ENCODE results near the gene SURF1. TPM values are rescaled to one million over a fixed set of nuclear protein-coding genes. Genes with fewer than 3 reads are reported as not detected.

The SURF1 gene
- total RNA-seq, 1 experiment from 2014 or later, result 71.7 TPM

DNA sequence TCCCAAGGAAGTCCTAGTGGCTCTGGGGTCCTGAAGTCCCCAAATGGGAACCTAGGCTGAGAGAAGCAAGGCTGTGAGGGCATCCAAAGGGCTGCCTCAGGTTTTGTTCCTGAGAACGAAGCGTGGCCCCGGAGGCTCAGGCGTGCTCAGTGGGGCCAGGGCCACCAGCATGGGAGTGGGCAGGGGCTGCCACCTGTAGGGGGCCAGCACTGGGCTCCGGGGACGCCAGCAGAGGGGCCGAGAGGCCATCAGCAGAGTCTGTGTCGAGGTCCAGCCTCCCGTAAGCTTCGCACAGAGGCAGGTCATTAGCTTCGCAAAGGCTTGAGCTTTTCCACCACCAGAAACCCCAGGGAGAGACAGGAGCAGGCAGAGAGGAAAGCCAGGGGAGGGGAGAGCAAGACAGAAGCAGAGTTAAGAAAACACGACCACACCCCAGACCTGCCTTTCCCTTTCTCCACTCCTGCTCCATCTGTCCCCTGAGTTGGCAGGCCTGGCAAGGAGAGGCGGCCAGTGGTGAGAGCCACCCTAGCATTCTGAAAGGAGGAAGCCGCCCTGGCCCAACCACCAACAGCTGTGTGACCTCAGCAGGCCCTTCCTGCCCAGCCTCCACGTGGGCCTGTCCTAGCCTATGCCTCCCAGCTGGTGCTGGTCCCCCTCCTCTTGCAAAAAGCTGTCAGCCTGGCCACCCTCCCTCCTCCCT is 14.8 kb downstream of the SURF1 start:
- RAD21 ChIA-PET (ENCODE audit: low non-redundant PET in 1 of 2, low total read pairs in 2 of 2, uncharacterized antibody in 2 of 2, unreplicated experiment in 2 of 2), result no interaction called here
- POLR2A ChIA-PET, result interaction anchor here (1.0 kb wide), 1 partner anchor 15 kb away, joined by 4 read pairs; the partner anchor contains the start of genes SURF1 and SURF2
- H3K9me3 ChIP-seq (ENCODE audit: control insufficient read depth in 1 of 2, insufficient read depth in 1 of 2, low read depth in 1 of 2, low read length in 2 of 2), result no peaks in the 10 kb centered on the region
- no peaks in the 10 kb centered on the region for H3K9me2 ChIP-seq (ENCODE audit: insufficient read depth)
- H4K20me1 ChIP-seq (ENCODE audit: insufficient read depth), result no peaks in the 10 kb centered on the region
- no peak overlapping the region for H3K27ac ChIP-seq (ENCODE audit: low read depth, low read length)
- CTCF ChIA-PET, result interaction anchor here (0.7 to 0.8 kb wide), 2 partner anchors 10 to 12 kb away, joined by 3 read pairs; no protein-coding TSS in a partner anchor
- BruUV-seq (replicated peaks), result no TSS peak
- intact Hi-C loops (cut with micrococcal nuclease), result no loop called here
- no peak overlapping the region for H3K4me2 ChIP-seq (ENCODE audit: low read length)
- no peak overlapping the region for H2AFZ ChIP-seq (ENCODE audit: low read depth, low read length, poor library complexity, severe bottlenecking)
- H3K27me3 ChIP-seq (ENCODE audit: insufficient read depth, low read length), result no peaks in the 10 kb centered on the region
- no peak overlapping the region for H3K9ac ChIP-seq (ENCODE audit: low read length)
- no peak overlapping the region for H3K4me3 ChIP-seq (replicated peaks in 1 of 2; ENCODE audit: low read depth in 1 of 2, low read length in 2 of 2)
- peaks cover 7 to 12% of the 10 kb centered on the region in 2 experiments for H3K4me1 ChIP-seq (ENCODE audit: control insufficient read depth in 1 of 2, insufficient read depth in 2 of 2, low read length in 2 of 2)
- TF ChIP-seq SRF (IDR thresholded peaks at IDR 0.05; ENCODE audit: low read depth) (no peak), EZH2 (IDR thresholded peaks at IDR 0.05) (no peak), SP1 (IDR thresholded peaks at IDR 0.05; ENCODE audit: low read depth) (no peak), EZH2phosphoT487 (IDR thresholded peaks at IDR 0.05; ENCODE audit: borderline replicate concordance) (no peak)
- TF ChIP-seq, protein P1, sequence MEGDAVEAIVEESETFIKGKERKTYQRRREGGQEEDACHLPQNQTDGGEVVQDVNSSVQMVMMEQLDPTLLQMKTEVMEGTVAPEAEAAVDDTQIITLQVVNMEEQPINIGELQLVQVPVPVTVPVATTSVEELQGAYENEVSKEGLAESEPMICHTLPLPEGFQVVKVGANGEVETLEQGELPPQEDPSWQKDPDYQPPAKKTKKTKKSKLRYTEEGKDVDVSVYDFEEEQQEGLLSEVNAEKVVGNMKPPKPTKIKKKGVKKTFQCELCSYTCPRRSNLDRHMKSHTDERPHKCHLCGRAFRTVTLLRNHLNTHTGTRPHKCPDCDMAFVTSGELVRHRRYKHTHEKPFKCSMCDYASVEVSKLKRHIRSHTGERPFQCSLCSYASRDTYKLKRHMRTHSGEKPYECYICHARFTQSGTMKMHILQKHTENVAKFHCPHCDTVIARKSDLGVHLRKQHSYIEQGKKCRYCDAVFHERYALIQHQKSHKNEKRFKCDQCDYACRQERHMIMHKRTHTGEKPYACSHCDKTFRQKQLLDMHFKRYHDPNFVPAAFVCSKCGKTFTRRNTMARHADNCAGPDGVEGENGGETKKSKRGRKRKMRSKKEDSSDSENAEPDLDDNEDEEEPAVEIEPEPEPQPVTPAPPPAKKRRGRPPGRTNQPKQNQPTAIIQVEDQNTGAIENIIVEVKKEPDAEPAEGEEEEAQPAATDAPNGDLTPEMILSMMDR (IDR thresholded peaks at IDR 0.05 in 2 of 3, conservative IDR thresholded peaks at IDR 0.05 in 1 of 3; ENCODE audit: borderline replicate concordance in 1 of 3, insufficient read depth in 1 of 3, low read depth in 2 of 3, low read length in 2 of 3), result no peak
- ATAC-seq (0 out of 2 replicates have a peak, but pooled peaks have one; percentile 4), DNase-seq (ENCODE audit: low read depth, low spot score) (no peak)
- peaks cover 33 to 45% of the 10 kb centered on the region in 2 experiments for H3K36me3 ChIP-seq (ENCODE audit: control insufficient read depth in 1 of 2, insufficient read depth in 2 of 2, low read length in 2 of 2)
- peaks cover 13% of the 10 kb centered on the region; the same call in 1 of the 2 replicates for H3K79me2 ChIP-seq (ENCODE audit: insufficient read depth, low read length)

DNA sequence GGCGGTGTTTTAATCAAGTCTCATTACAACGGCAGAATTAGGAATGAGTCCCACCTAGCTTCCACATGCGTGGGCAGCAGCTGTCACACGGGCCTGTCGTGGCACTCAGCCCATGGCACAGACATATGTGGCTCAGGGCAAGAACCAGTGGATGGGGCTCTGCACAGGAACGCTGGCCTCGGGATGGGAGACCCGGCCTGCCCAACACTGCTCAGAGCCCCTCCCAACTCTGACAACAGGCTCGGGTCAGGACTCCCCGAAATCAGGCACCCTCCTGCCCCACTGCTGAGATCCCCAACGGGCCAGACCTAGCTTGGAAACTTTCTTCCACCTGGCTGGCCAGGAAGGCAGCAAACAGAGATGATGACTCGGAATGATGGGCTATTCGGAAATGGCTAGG is 15.4 kb downstream of the SURF1 start:
- peaks cover 9% of the 10 kb centered on the region for H3K79me2 ChIP-seq (ENCODE audit: insufficient read depth, low read length)
- DNase-seq (ENCODE audit: low read depth, low spot score), result no peak
- POLR2A ChIA-PET, result interaction anchor here (1.3 kb wide), 1 partner anchor 9 kb away, joined by 4 read pairs; no protein-coding TSS in a partner anchor
- H3K4me1 ChIP-seq (ENCODE audit: control insufficient read depth in 1 of 2, insufficient read depth in 2 of 2, low read length in 2 of 2), result peaks cover 3 to 11% of the 10 kb centered on the region in 2 experiments; a peak in 2 of 4 replicates
- H3K4me3 ChIP-seq (replicated peaks in 1 of 2; ENCODE audit: low read depth in 1 of 2, low read length in 2 of 2), result no peak overlapping the region
- peaks cover 33 to 45% of the 10 kb centered on the region in 2 experiments for H3K36me3 ChIP-seq (ENCODE audit: control insufficient read depth in 1 of 2, insufficient read depth in 2 of 2, low read length in 2 of 2)
- no peak overlapping the region for H3K27ac ChIP-seq (ENCODE audit: low read depth, low read length)
- no peaks in the 10 kb centered on the region for H3K9me3 ChIP-seq (ENCODE audit: control insufficient read depth in 1 of 2, insufficient read depth in 1 of 2, low read depth in 1 of 2, low read length in 2 of 2)
- CTCF ChIA-PET, result no interaction called here
- H3K27me3 ChIP-seq (ENCODE audit: insufficient read depth, low read length), result no peaks in the 10 kb centered on the region
- ATAC-seq, result no peak
- H3K9ac ChIP-seq (ENCODE audit: low read length), result no peak overlapping the region
- no peak overlapping the region for H2AFZ ChIP-seq (ENCODE audit: low read depth, low read length, poor library complexity, severe bottlenecking)
- intact Hi-C loops (cut with micrococcal nuclease), result no loop called here
- BruUV-seq (replicated peaks), result no TSS peak
- no peaks in the 10 kb centered on the region for H3K9me2 ChIP-seq (ENCODE audit: insufficient read depth)
- no peaks in the 10 kb centered on the region for H4K20me1 ChIP-seq (ENCODE audit: insufficient read depth)
- RAD21 ChIA-PET (ENCODE audit: low non-redundant PET in 1 of 2, low total read pairs in 2 of 2, uncharacterized antibody in 2 of 2, unreplicated experiment in 2 of 2), result no interaction called here
- no peak overlapping the region for H3K4me2 ChIP-seq (ENCODE audit: low read length)
- TF ChIP-seq, protein P2, sequence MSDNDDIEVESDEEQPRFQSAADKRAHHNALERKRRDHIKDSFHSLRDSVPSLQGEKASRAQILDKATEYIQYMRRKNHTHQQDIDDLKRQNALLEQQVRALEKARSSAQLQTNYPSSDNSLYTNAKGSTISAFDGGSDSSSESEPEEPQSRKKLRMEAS (IDR thresholded peaks at IDR 0.05), result no peak
- TF ChIP-seq CEBPB (IDR thresholded peaks at IDR 0.05; ENCODE audit: low read depth) (no peak), EZH2 (IDR thresholded peaks at IDR 0.05) (no peak), ELF1 (IDR thresholded peaks at IDR 0.05; ENCODE audit: borderline replicate concordance, low read depth) (no peak), POLR2A (IDR thresholded peaks at IDR 0.05; ENCODE audit: borderline replicate concordance, extremely low read depth, insufficient read depth, insufficient read length) (no peak), ZFX (IDR thresholded peaks at IDR 0.05) (no peak), SIN3A (IDR thresholded peaks at IDR 0.05; ENCODE audit: low read depth) (no peak)
- TF ChIP-seq, protein P1 (IDR thresholded peaks at IDR 0.05 in 2 of 3, conservative IDR thresholded peaks at IDR 0.05 in 1 of 3; ENCODE audit: borderline replicate concordance in 1 of 3, insufficient read depth in 1 of 3, low read depth in 2 of 3, low read length in 2 of 3), result no peak
- TF ChIP-seq, protein P3, sequence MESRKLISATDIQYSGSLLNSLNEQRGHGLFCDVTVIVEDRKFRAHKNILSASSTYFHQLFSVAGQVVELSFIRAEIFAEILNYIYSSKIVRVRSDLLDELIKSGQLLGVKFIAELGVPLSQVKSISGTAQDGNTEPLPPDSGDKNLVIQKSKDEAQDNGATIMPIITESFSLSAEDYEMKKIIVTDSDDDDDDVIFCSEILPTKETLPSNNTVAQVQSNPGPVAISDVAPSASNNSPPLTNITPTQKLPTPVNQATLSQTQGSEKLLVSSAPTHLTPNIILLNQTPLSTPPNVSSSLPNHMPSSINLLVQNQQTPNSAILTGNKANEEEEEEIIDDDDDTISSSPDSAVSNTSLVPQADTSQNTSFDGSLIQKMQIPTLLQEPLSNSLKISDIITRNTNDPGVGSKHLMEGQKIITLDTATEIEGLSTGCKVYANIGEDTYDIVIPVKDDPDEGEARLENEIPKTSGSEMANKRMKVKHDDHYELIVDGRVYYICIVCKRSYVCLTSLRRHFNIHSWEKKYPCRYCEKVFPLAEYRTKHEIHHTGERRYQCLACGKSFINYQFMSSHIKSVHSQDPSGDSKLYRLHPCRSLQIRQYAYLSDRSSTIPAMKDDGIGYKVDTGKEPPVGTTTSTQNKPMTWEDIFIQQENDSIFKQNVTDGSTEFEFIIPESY (IDR thresholded peaks at IDR 0.05; ENCODE audit: extremely low read depth, insufficient replicate concordance, low read length), result no peak

All from HCT116 (cell line).